Measurements from ENCODE around the gene SIRT1.

- TF ChIP-seq, protein P1, sequence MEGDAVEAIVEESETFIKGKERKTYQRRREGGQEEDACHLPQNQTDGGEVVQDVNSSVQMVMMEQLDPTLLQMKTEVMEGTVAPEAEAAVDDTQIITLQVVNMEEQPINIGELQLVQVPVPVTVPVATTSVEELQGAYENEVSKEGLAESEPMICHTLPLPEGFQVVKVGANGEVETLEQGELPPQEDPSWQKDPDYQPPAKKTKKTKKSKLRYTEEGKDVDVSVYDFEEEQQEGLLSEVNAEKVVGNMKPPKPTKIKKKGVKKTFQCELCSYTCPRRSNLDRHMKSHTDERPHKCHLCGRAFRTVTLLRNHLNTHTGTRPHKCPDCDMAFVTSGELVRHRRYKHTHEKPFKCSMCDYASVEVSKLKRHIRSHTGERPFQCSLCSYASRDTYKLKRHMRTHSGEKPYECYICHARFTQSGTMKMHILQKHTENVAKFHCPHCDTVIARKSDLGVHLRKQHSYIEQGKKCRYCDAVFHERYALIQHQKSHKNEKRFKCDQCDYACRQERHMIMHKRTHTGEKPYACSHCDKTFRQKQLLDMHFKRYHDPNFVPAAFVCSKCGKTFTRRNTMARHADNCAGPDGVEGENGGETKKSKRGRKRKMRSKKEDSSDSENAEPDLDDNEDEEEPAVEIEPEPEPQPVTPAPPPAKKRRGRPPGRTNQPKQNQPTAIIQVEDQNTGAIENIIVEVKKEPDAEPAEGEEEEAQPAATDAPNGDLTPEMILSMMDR (IDR thresholded peaks at IDR 0.05 in 4 of 5, conservative IDR thresholded peaks at IDR 0.05 in 1 of 5), result no peak
- no peak for TF ChIP-seq POLR2A (IDR thresholded peaks at IDR 0.05)
Measured at GRCh38 chr10:67853512-67853911, 30.9 kb upstream of the SIRT1 start.

All from gastrocnemius medialis (tissue), 4 donors.